Activated T-cell treated with anti-CD3 and anti-CD28 coated beads, Interleukin-2, amount 50 U/mL, for 48 hours (primary cell): ENCODE measurements around the gene SUSD3.
"Not testable (repeated sequence)": the region's sequence is repeated elsewhere in the genome, so short reads cannot be mapped to it uniquely, and the experiment has no call there.

ENCODE experiments used
- DNase-seq, 2 experiments: peaks; one replicate each; pipeline ENCODE4 v3.0.0-alpha.2; 2020

SUSD3 gene

GRCh38 chr9:93058355-93059010 is at the start of gene SUSD3:
SUSD3 (plus strand) TSS chr9:93058701; CDS start chr9:93058743, 42 bp downstream.
- DNase-seq = peak; percentile 81 to 86

DNA sequence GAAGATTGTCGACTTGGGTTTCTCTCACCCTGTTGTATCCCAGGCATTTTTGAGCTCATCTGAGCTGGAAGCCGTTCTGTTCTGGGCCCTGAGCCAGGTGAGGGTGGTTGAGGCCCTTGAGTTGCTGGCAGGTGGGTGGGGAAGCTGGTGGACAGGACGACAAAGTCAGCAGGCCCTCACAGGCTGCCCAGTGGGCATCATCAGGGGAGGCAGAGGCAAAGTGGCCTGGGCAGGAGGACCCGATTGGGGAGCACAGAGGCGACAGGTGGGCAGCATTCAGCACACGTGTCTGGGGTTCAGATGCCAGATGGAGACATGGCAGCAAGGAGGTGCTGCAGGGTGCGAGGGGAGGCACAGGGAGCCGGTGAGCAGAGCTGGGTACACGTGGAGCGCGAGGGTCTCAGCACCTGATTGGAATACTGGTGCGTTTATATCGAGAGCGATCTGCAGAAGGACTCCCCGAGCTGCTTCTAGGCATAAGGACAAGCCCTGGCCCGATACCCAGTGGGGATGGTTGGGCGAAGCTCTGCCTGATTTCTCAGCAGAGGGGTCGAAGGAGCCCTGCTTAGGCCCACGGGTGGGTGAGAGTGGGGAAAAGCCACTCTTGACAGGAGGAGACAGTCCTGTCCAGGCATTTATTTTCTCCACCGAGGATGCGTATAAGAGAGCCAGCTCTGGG is 49.0 kb upstream of the SUSD3 start:
- peak; percentile 12 to 15 for DNase-seq

- peak in 1 of 2 experiments; percentile 9 for DNase-seq
These were observed 48.4 kb upstream of the SUSD3 start for GRCh38 chr9:93010056-93010455.

DNA sequence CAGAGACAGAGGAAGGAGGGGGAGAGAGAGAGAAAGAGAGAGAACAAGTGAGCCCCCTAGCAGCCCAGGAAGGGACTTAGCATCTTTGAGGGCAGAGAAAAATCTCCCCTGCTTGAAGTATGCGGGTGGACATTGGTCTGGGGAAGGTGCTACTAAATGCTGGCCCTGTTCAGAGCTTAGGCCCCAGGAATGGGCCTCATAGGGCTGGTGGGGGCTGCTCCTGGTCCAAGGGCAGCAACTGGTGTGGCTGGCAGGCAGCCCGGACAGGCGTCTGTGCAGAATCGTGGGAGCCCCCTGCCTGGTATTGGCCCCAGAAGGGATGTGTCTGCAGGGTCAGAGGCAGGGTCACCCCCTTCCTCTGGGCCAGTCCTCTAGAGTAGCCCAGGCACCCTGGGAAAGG is 47.8 kb upstream of the SUSD3 start:
- peak in 1 of 2 experiments; percentile 11 for DNase-seq

- peak in 1 of 2 experiments; percentile 14 for DNase-seq
These were observed 47.4 kb upstream of the SUSD3 start for GRCh38 chr9:93011114-93011513.

DNA sequence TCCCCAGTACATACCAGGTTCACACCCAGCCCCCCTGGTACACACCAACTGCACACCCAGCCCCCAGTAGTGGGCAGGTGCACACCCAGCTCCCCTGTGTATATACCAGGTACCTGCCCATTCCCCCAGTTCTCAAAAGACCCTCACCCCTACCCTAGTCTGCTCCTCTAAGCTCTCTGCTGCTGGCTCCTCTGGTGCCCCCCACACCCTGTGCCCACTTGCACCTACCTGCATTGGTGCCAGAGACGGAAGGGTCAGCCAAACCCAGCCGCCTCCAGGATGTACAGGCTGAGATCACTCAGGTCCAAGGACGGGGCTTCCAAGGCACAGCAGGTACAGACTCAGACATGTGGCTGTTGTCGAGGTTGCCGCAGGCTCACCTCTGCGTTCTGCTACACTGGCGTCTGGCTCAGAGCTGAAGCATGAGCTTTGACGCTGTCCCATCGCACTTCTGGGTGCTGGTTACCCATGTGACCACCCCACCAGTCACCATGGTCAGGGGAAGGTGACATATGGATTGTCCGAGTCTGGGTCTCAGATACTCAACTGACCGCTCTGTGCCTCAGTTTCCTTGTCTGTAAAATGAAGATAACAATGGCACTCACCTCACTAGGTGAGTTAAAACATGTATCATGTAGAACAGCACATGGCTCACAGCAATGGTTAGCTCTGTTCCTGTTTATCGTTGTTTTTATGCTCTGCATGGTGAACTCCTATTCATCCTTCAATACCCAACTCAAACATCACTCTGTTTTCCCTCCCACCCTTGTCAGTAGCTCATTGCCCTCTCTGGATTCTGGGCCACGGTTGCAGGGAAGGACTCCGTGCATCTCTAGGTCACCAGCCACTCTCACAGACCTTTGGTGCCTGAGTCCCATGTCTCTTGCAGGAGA is 45.3 kb upstream of the SUSD3 start:
- DNase-seq = peak; percentile 12 to 13

DNA sequence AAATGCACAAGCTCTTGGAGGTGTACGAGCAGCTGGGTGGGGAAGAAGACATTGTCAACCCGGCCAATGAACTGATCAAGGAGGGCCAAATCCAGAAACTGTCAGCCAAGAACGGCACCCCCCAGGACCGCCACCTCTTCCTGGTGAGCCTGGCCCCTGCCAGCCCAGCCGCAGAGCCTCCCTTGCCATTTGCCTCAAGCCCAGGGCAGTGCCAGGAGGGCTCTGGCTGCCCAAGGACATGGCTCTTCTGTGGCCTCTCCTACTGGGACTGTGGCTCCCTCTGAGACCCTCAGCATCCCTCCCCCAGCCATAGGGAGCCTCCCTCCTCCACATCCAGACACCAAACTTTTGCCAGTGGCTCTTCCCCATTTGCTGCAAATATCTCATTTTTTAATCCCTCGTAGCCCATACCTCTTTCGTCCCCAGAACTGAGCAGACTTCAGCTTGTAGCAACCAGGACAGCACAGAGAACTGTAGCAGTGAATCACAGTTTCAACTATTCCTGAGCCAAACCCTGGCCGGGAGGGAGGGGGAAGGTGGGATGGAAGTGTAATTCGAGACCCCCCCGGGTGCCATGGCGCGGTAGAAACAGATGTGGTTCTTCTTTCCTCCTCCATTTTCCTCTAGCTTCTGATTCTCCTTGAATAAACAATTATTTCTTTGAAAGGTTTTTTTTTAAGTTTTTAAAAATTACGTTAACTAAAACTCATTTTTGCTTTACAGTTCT is 44.5 kb upstream of the SUSD3 start:
- peak in 1 of 2 experiments; percentile 6 for DNase-seq

DNA sequence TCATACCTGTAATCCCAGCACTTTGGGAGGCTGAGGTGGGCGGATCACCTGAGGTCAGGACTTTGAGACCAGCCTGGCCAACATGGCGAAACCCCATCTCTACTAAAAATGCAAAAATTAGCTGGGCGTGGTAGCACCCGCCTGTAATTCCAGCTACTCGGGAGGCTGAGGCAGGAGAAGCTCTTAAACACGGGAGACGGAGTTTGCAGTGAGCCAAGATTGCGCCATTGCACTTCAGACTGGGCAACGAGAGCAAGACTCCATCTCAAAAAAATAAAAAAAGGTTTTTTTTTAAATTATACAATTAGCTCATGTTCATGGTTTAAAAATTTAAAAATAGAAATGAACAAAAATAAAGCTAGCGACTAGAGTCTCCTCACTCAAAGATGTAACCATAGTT is 43.3 kb upstream of the SUSD3 start:
- not testable (repeated sequence) for DNase-seq

DNA sequence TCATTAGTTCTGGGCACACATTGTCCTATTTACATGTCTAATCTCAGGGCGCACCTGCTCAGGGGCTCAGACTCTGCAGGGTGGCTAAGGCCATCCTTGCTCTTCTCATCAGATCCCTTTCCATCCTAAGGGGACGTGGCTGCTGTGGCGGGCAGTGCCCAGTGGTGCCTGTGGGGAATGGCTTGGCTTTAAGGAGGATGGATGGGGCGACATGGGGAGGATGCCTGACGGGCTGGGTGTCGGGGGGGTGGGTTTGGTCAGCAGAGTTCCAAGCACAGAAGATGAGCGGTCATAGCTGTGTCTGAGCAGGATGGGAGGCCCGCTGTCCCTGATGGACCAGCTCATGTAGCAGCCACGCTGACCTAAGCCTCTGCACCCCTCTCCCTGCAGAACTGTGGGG is 40.9 kb upstream of the SUSD3 start:
- DNase-seq = no peak

DNA sequence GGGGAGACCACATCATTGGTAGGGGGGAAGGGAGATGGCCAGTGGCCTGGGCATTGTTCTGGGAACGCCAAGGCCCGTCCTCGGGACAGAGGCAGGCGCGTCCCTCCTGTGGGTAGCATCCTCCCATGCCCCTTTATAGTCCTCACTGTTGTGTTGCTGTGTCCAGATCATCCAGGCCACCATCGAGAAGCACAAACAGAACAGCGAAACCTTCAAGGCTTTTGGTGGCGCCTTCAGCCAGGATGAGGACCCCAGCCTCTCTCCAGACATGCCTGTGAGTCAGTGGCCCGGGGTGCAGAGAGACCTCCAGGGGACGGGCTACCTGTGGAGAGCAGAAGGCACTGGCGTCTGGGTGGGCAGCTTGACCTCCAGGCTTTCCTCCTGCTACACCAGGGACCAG is 38.4 kb upstream of the SUSD3 start:
- DNase-seq = no peak

GRCh38 chr9:93020771-93021670 is 37.5 kb upstream of the SUSD3 start:
- no peak for DNase-seq

- no peak for DNase-seq
These were observed 36.4 kb upstream of the SUSD3 start for GRCh38 chr9:93022066-93022465.

GRCh38 chr9:93022721-93023520 is 35.6 kb upstream of the SUSD3 start:
- DNase-seq = no peak

GRCh38 chr9:93023521-93023815 is 35.0 kb upstream of the SUSD3 start:
- DNase-seq = no peak

DNA sequence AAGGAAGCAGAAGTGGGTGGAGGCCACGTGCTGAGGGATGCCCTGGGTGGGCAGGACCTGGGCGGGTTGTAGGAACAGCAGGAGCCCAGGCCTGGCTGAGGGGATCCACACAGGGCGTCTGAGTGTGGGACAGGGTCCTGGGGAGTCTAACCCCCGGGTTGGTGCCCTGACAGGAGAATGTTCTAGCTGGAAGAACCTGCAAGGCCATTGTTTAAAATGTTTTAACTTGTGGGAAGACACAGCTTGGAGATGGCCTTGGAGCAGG is 33.9 kb upstream of the SUSD3 start:
- DNase-seq = no peak

GRCh38 chr9:93024986-93025630 is 33.4 kb upstream of the SUSD3 start:
- DNase-seq = no peak

DNA sequence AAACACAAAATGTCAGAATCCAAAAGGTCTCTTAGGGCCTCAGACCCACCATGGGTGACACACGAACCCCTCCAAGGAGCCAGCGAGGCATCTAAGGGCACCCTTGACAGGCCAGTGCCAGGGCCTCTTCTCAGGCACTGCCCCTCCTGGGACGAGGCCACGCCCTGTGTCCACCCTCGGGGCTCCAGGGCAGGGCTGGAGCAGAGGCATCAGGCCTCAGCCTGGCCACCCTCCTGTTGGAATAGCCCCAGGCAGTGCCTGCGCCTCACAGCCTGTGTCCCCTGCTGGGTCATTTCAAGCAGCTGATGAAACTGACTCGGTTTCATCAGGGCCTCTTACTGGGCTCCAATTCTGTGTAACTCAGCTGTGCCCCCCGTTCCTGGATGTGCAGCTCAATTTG is 32.8 kb upstream of the SUSD3 start:
- no peak for DNase-seq

DNA sequence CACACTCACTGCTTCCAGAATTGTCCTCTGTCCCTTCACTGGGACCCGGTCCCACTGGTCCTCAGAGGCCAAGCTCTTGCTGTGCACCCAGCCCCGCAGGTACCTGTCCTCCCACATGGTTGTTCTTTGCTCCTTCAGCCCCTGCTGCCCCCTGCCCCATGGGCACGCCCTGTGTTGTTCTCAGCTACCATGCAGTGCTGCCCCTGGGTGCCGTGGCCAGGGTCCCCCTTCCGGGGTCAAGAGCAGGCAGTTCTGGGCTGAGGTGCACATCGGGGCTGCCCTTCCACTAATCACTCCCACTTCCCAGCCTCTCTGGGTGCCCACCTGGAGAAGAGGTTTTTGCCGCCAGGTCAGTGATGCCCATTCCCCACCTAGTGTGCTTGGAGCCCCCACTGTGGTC is 31.9 kb upstream of the SUSD3 start:
- DNase-seq = no peak

- DNase-seq = no peak
These were observed 30.8 kb upstream of the SUSD3 start for GRCh38 chr9:93027750-93028149.

DNA sequence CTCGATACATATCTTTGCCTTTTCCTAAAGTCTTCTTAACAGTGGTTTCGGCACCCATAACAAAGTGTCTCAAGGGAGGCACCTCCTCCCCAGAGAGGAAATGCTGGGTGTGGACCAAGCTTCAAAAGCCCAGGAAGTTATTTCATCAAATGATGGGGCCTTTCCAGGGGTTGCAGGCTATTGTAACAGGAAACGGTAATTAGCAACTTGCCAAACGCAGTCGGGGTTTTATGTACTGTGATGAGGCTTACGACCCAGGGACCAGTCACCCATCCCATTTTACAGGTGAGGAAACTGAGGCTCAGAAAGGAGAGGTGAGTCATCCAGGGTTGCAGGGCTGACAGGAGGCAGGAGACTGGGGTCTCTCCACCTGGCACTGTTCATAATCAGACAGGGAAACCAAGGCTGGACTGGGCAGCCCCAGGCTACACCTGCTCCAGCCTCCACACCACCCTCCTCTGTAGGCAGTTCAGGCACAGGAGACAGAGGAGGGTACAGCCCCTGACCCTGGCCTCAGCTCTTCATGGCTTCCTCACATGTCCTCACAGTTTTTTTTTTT is 30.0 kb upstream of the SUSD3 start:
- peak; percentile 48 to 59 for DNase-seq
